ENCODE data around the gene USP21.

The USP21 gene

GRCh38 chr1:161192476-161193465 lies 33.5 kb downstream of the USP21 start:
- DNase-seq (ENCODE audit: insufficient read length, low spot score) (peak; percentile 71), FAIRE-seq (no peak)

GRCh38 chr1:161193561-161194235 lies 34.4 kb downstream of the USP21 start:
- DNase-seq (ENCODE audit: insufficient read length, low spot score) (no peak), FAIRE-seq (no peak)

GRCh38 chr1:161195171-161195570 lies 35.9 kb downstream of the USP21 start:
- DNase-seq (ENCODE audit: insufficient read length, low spot score) (no peak), FAIRE-seq (no peak)

GRCh38 chr1:161196111-161196510 lies 36.8 kb downstream of the USP21 start:
- FAIRE-seq, result no peak

GRCh38 chr1:161196521-161197451 lies 37.5 kb downstream of the USP21 start:
- no peak for FAIRE-seq

More at GRCh38 chr1:161196111-161196510, 36.8 kb downstream of the USP21 start:
- no peak for DNase-seq (ENCODE audit: insufficient read length, low spot score)

GRCh38 chr1:161197560-161198193 lies 38.4 kb downstream of the USP21 start:
- no peak for FAIRE-seq
- no peak for DNase-seq (ENCODE audit: insufficient read length, low spot score)

More at GRCh38 chr1:161196521-161197451, 37.5 kb downstream of the USP21 start:
- DNase-seq (ENCODE audit: insufficient read length, low spot score), result no peak

GRCh38 chr1:161198194-161198896 lies 39.0 kb downstream of the USP21 start:
- FAIRE-seq (no peak), DNase-seq (ENCODE audit: insufficient read length, low spot score) (peak; percentile 33)

- FAIRE-seq (no peak), DNase-seq (ENCODE audit: insufficient read length, low spot score) (no peak)
These were observed 39.7 kb downstream of the USP21 start, which contains the start of gene ADAMTS4 for GRCh38 chr1:161198897-161199431. TSS of gene ADAMTS4 (minus strand) at chr1:161199054. CDS start at chr1:161198627, 427 bp downstream.

GRCh38 chr1:161199506-161200139 lies 40.3 kb downstream of the USP21 start:
- no peak for FAIRE-seq
- no peak for DNase-seq (ENCODE audit: insufficient read length, low spot score)

GRCh38 chr1:161200421-161200991 lies 41.2 kb downstream of the USP21 start:
- FAIRE-seq, result no peak
- DNase-seq (ENCODE audit: insufficient read length, low spot score), result no peak

- DNase-seq (ENCODE audit: insufficient read length, low spot score) (no peak), FAIRE-seq (no peak)
These were observed 41.9 kb downstream of the USP21 start for GRCh38 chr1:161200992-161201835.

- FAIRE-seq (no peak), DNase-seq (ENCODE audit: insufficient read length, low spot score) (peak; percentile 86)
These were observed 42.8 kb downstream of the USP21 start, which contains the start of gene NDUFS2 for GRCh38 chr1:161201836-161202712. TSS of gene NDUFS2 (plus strand) at chr1:161202367. CDS start at chr1:161202386, 19 bp downstream.

GRCh38 chr1:161206411-161207140 lies 47.3 kb downstream of the USP21 start:
- FAIRE-seq, result no peak
- DNase-seq (ENCODE audit: insufficient read length, low spot score), result no peak

GRCh38 chr1:161207173-161207572 lies 47.9 kb downstream of the USP21 start:
- DNase-seq (ENCODE audit: insufficient read length, low spot score), result no peak
- FAIRE-seq, result no peak

GRCh38 chr1:161209790-161210409 lies 50.6 kb downstream of the USP21 start:
- DNase-seq (ENCODE audit: insufficient read length, low spot score), result peak; percentile 67
- no peak for FAIRE-seq

All from HTR-8/SVneo (cell line).